ENCODE data around the gene MTIF3.

DNA sequence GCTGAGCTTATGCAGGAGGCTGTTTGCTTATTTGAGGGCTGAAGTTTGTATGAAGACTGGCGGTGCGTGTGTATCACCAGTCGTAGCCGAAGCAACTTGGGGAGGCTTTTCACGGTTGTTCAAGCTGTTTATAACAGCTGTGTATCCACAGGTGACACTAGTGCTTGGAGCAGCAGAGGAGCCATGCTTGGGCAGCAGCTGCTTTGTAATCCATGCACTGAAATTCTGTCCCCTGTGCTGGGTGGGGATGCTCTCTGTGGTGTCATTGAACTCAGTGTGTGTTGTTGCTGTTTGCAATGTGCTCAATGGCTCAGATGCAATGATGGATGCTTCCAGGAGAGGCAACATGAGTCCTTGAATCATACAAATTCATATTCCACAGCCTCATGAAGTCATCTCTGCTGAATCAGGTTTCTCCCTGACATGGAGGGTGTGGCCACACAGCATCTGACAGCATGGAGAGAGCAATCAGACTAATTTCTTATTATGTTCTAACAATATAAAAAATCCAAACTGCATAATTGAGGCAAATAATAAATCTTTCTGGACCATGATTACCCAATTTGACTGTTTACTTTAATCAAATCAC lies 44.7 kb downstream of the MTIF3 start:
- TF ChIP-seq CTCF (IDR thresholded peaks at IDR 0.05) (no peak), EZH2 (IDR thresholded peaks at IDR 0.05; ENCODE audit: borderline replicate concordance, insufficient read depth, low read depth, low read length, poor library complexity, severe bottlenecking) (no peak)
